Measurements from ENCODE around the gene SPOCK1. TPM values are rescaled to one million over a fixed set of nuclear protein-coding genes. Genes with fewer than 3 reads are reported as not detected.

Gene SPOCK1
- total RNA-seq, 1 donor, result 231 TPM

DNA sequence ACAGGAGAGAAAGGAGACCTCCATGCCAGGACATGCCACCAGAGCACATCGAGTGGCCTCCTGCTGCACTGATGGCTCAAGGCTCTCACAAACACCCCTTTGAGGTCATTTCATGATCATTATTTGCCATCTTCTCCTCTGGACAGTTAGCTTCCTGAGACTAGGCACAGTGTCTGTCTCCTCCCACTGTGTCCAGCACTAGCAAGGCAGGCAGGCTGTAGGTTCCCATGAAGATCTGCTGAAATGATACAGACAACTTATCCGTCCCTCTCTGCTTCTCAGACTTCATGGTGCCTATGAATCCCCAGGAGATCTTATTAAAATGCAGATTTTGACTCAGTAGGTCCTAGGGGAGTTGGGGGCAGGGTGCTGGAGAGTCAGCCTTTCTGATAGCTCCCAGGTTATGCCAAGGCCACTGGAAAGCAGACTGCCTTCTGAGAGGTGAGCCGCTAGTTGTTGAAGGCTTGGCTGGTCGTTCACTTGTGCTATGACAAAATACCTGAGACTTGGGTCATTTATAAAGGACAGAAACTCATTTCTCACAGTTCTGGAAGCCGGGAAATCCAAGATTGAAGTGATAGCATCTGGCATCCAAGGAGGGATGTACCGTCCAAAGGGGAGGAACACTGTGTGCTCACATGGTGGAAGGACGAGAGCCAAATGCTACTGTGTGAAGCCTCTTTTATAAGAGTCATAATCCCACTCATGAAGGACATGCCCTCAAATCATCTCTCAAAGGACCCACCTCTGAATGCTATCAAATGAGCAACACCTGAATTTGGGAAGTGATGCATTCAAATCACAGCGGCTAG, 183.4 kb downstream of the SPOCK1 start:
- Histone ChIP-seq H4K20me1 (ENCODE audit: insufficient read depth, low read length) (peaks cover 22% of the 10 kb centered on the region), H3K27ac (ENCODE audit: low read depth, low read length) (no peak overlapping the region), H3K27me3 (ENCODE audit: insufficient read depth, low read length) (no peaks in the 10 kb centered on the region), H3K4me1 (ENCODE audit: insufficient read depth, low read length) (peaks cover 36% of the 10 kb centered on the region), H3K36me3 (ENCODE audit: insufficient read depth, low read length) (no peaks in the 10 kb centered on the region), H3K4me3 (ENCODE audit: insufficient read depth, low read length) (no peak overlapping the region), H3K79me2 (ENCODE audit: insufficient read depth, low read length) (peaks cover 19% of the 10 kb centered on the region), H2AFZ (ENCODE audit: low read length) (no peak overlapping the region), H3K9me3 (ENCODE audit: low read depth, low read length) (no peaks in the 10 kb centered on the region), H3K4me2 (ENCODE audit: insufficient read depth, low read length) (no peak overlapping the region)
- DNase-seq (ENCODE audit: insufficient read length, low spot score, missing footprints), result no peak
- TF ChIP-seq CTCF (IDR thresholded peaks at IDR 0.05; ENCODE audit: extremely low read depth, low read depth, low read length), result no peak

GRCh38 chr5:137315109-137315508, 184.0 kb downstream of the SPOCK1 start:
- H3K9me3 ChIP-seq (ENCODE audit: low read depth, low read length), result no peaks in the 10 kb centered on the region
- no peaks in the 10 kb centered on the region for H3K36me3 ChIP-seq (ENCODE audit: insufficient read depth, low read length)
- peaks cover 19% of the 10 kb centered on the region for H4K20me1 ChIP-seq (ENCODE audit: insufficient read depth, low read length)
- DNase-seq (ENCODE audit: insufficient read length, low spot score, missing footprints), result no peak
- H3K4me2 ChIP-seq (ENCODE audit: insufficient read depth, low read length), result no peak overlapping the region
- H3K4me1 ChIP-seq (ENCODE audit: insufficient read depth, low read length), result peaks cover 39% of the 10 kb centered on the region
- no peaks in the 10 kb centered on the region for H3K27me3 ChIP-seq (ENCODE audit: insufficient read depth, low read length)
- H3K79me2 ChIP-seq (ENCODE audit: insufficient read depth, low read length), result peaks cover 19% of the 10 kb centered on the region
- TF ChIP-seq CTCF (IDR thresholded peaks at IDR 0.05; ENCODE audit: extremely low read depth, low read depth, low read length), result no peak
- no peak overlapping the region for H3K4me3 ChIP-seq (ENCODE audit: insufficient read depth, low read length)
- H3K27ac ChIP-seq (ENCODE audit: low read depth, low read length), result no peak overlapping the region
- H2AFZ ChIP-seq (ENCODE audit: low read length), result no peak overlapping the region

DNA sequence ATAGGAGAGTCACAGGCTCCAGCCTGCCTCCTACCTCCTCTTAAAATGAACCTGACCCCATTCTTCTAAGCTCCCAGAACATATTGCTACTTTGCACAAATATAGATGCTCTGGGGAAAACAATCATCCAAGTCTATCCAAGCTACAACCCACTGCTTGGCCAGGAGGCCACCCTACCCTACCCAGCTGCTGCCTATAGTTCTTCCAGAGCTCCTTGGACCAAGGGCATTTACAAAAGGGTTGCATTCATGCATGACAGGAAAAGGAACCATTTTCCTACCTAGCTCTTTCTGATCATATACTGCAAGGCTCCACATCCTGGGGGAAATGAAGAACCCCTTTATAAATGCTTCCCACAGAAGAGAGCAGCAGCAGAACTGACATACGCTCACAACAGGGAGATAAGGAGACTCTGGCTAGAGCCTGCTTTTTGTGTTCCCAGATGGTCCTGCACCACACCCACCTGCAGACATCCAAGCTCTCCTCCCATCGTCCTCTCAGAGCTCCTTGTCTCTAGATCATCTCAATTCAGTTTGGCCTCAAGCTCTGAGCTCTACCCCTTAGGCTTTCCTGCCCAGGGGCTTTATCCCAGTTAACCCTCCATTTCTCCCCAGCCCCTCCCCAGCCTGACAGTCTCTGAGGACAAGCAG, 185.5 kb downstream of the SPOCK1 start:
- Histone ChIP-seq H3K4me2 (ENCODE audit: insufficient read depth, low read length) (no peak overlapping the region), H3K36me3 (ENCODE audit: insufficient read depth, low read length) (no peaks in the 10 kb centered on the region), H3K4me1 (ENCODE audit: insufficient read depth, low read length) (peaks cover 45% of the 10 kb centered on the region), H4K20me1 (ENCODE audit: insufficient read depth, low read length) (peaks cover 9% of the 10 kb centered on the region), H3K27me3 (ENCODE audit: insufficient read depth, low read length) (no peaks in the 10 kb centered on the region), H3K79me2 (ENCODE audit: insufficient read depth, low read length) (peaks cover 22% of the 10 kb centered on the region), H3K27ac (ENCODE audit: low read depth, low read length) (no peak overlapping the region), H3K9me3 (ENCODE audit: low read depth, low read length) (no peaks in the 10 kb centered on the region), H2AFZ (ENCODE audit: low read length) (no peak overlapping the region), H3K4me3 (ENCODE audit: insufficient read depth, low read length) (no peak overlapping the region)
- DNase-seq (ENCODE audit: insufficient read length, low spot score, missing footprints), result no peak
- TF ChIP-seq CTCF (IDR thresholded peaks at IDR 0.05; ENCODE audit: extremely low read depth, low read depth, low read length), result no peak

DNA sequence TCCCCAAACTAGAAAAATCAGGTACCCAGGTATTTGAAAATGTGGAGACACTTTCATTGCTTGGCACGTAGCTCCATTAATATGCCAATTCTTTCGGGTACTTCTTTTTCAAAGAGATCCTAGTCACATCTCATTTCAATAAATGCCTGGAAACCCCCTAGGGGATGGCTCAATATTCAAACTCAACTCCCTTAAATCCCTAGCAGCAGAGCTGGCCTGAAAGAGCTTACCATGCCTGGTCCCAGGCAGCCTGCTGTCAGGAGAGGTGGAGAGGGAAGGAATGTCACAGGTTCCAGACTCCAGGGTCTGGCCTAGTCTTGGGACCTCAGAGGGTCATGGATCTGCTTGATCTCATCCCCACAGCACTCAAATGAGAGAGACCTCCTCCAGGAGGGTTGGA, 187.1 kb downstream of the SPOCK1 start:
- no peak for TF ChIP-seq CTCF (IDR thresholded peaks at IDR 0.05; ENCODE audit: extremely low read depth, low read depth, low read length)
- DNase-seq (ENCODE audit: insufficient read length, low spot score, missing footprints), result no peak
- Histone ChIP-seq H3K4me2 (ENCODE audit: insufficient read depth, low read length) (no peak overlapping the region), H3K27me3 (ENCODE audit: insufficient read depth, low read length) (no peaks in the 10 kb centered on the region), H3K36me3 (ENCODE audit: insufficient read depth, low read length) (no peaks in the 10 kb centered on the region), H3K4me1 (ENCODE audit: insufficient read depth, low read length) (peaks cover 59% of the 10 kb centered on the region), H3K27ac (ENCODE audit: low read depth, low read length) (no peak overlapping the region), H3K79me2 (ENCODE audit: insufficient read depth, low read length) (peaks cover 23% of the 10 kb centered on the region), H3K4me3 (ENCODE audit: insufficient read depth, low read length) (no peak overlapping the region), H3K9me3 (ENCODE audit: low read depth, low read length) (no peaks in the 10 kb centered on the region), H2AFZ (ENCODE audit: low read length) (no peak overlapping the region), H4K20me1 (ENCODE audit: insufficient read depth, low read length) (no peaks in the 10 kb centered on the region)
